HepG2 (cell line): ENCODE data around the gene POLR3K. TPM values are rescaled to one million over a fixed set of nuclear protein-coding genes. Genes with fewer than 3 reads are reported as not detected.
A peak's percentile ranks its signal among the peaks of the same experiment; 100 is the strongest.

Experiments
- HOXD1 ChIP-seq: sonication (generic); formaldehyde crosslinking; IDR thresholded peaks from 2 replicates; pipeline ENCODE4 v1.5.0; 2020; ENCODE audit warnings: missing genetic modification reagents
- KAT8 ChIP-seq: IDR thresholded peaks from 2 replicates; pipeline ENCODE4 v1.6.1; 2016; ENCODE audit warnings: missing genetic modification reagents, missing compliant biosample characterization
- LRRFIP1 ChIP-seq: sonication (generic); formaldehyde crosslinking; conservative IDR thresholded peaks from 2 replicates; pipeline ENCODE4 v1.4.0; 2020; ENCODE audit warnings: missing genetic modification reagents
- MAZ ChIP-seq, 2 experiments: sonication (generic) in 1 of 2; formaldehyde crosslinking in 1 of 2; IDR thresholded peaks; 2 replicates each; pipeline versions ENCODE4 v1.5.0 to v1.6.1; 2012 to 2020; ENCODE audit warnings: low read depth in 2 of 2, mild to moderate bottlenecking in 2 of 2, borderline replicate concordance in 1 of 2, improper control_type of control experiment in 1 of 2, low read length in 1 of 2, missing genetic modification reagents in 1 of 2, moderate library complexity in 1 of 2
- PHF20 ChIP-seq: sonication (generic); formaldehyde crosslinking; IDR thresholded peaks from 2 replicates; pipeline ENCODE4 v1.5.0; 2020; ENCODE audit warnings: mild to moderate bottlenecking, missing genetic modification reagents
- SIN3B ChIP-seq: fragments of 150-350 bp; IDR thresholded peaks from 2 replicates; pipeline ENCODE4 v1.6.1; 2014; ENCODE audit warnings: low read length
- SIX4 ChIP-seq: sonication (generic); formaldehyde crosslinking; IDR thresholded peaks from 2 replicates; pipeline ENCODE4 v1.4.0; 2020; ENCODE audit warnings: missing genetic modification reagents
- STAT6 ChIP-seq: sonication (generic); formaldehyde crosslinking; IDR thresholded peaks from 2 replicates; pipeline ENCODE4 v1.4.0; 2020; ENCODE audit warnings: missing genetic modification reagents, mild to moderate bottlenecking, borderline replicate concordance
- TARDBP ChIP-seq: sonication (generic); formaldehyde crosslinking; IDR thresholded peaks from 2 replicates; pipeline ENCODE4 v1.8.0; 2022; ENCODE audit warnings: mild to moderate bottlenecking, missing genetic modification reagents
- ZBTB2 ChIP-seq: sonication (generic); formaldehyde crosslinking; IDR thresholded peaks from 2 replicates; pipeline ENCODE4 v1.8.0; 2022; ENCODE audit warnings: low read depth, missing genetic modification reagents
- ZNF207 ChIP-seq: fragments of 450-650 bp; IDR thresholded peaks from 2 replicates; pipeline ENCODE4 v1.6.1; 2016; ENCODE audit warnings: antibody characterized with exemption, borderline replicate concordance
- ZNF225 ChIP-seq: sonication (generic); formaldehyde crosslinking; IDR thresholded peaks from 2 replicates; pipeline ENCODE4 v1.4.0; 2020; ENCODE audit warnings: mild to moderate bottlenecking, missing genetic modification reagents
- ZNF235 ChIP-seq: sonication (generic); formaldehyde crosslinking; IDR thresholded peaks from 2 replicates; pipeline ENCODE4 v1.8.1; 2023; ENCODE audit warnings: mild to moderate bottlenecking, missing genetic modification reagents, borderline replicate concordance
- ZNF275 ChIP-seq: sonication (generic); formaldehyde crosslinking; IDR thresholded peaks from 2 replicates; pipeline ENCODE4 v1.8.0; 2022; ENCODE audit warnings: missing genetic modification reagents, mild to moderate bottlenecking, inconsistent platforms, borderline replicate concordance
- ZNF530 ChIP-seq: sonication (generic); formaldehyde crosslinking; IDR thresholded peaks from 2 replicates; pipeline ENCODE4 v1.5.0; 2020; ENCODE audit warnings: low read depth, mild to moderate bottlenecking, missing genetic modification reagents
- ZNF574 ChIP-seq: sonication (generic); formaldehyde crosslinking; IDR thresholded peaks from 2 replicates; pipeline ENCODE4 v1.4.0; 2020; ENCODE audit warnings: missing genetic modification reagents
- ZNF816 ChIP-seq: sonication (generic); formaldehyde crosslinking; IDR thresholded peaks from 2 replicates; pipeline ENCODE4 v1.8.0; 2022; ENCODE audit warnings: missing genetic modification reagents, mild to moderate bottlenecking, borderline replicate concordance
- ZSCAN29 ChIP-seq: sonication (generic); formaldehyde crosslinking; conservative IDR thresholded peaks from 2 replicates; pipeline ENCODE4 v1.4.0; 2020; ENCODE audit warnings: mild to moderate bottlenecking, missing genetic modification reagents
- ZSCAN31 ChIP-seq: sonication (generic); formaldehyde crosslinking; IDR thresholded peaks from 2 replicates; pipeline ENCODE4 v1.5.0; 2020; ENCODE audit warnings: low read depth, mild to moderate bottlenecking, missing genetic modification reagents
- polyA plus RNA-seq, 8 experiments: library from polyadenylated mRNA; depleted of rRNA in 3 of 8; stranded (reverse) in 7 of 8; unstranded in 1 of 8; fragments of >200 nt; fragmentation: Illumina TruSeq in 4 of 8; extraction: Trizol in 4 of 8; gene quantifications; 2 replicates each; pipeline versions ENCODE4 v1.2.1 to v1.2.3, GENCODE V29; 2011 to 2016; ENCODE audit warnings: low read depth in 4 of 8, missing spikeins in 1 of 8, mixed read lengths in 1 of 8; ENCODE audit not compliant: insufficient read depth in 1 of 8
- total RNA-seq, 5 experiments: library from RNA; depleted of rRNA; stranded (reverse); fragments of >200 nt; fragmentation: Illumina TruSeq; extraction: Trizol; gene quantifications; 2 replicates each; pipeline ENCODE4 v1.2.3, GENCODE V29; 2016; ENCODE audit warnings: low read depth in 1 of 5

Gene POLR3K
- total and polyA plus RNA-seq, 2 of the 13 experiments (the other 11 are each of a cell fraction or from before 2014, with no cell fraction given): 14.8 to 18.8 TPM

GRCh38 chr16:45454-45853 is 8.0 kb downstream of the POLR3K start (continued):
- TF ChIP-seq LRRFIP1 (CRISPR knock-in tag) (no peak), ZNF275 (CRISPR knock-in tag) (no peak), MAZ (IDR thresholded peaks at IDR 0.05; ENCODE audit: borderline replicate concordance, low read depth, low read length) (no peak), MAZ (CRISPR knock-in tag; IDR thresholded peaks at IDR 0.05; ENCODE audit: low read depth) (no peak), ZSCAN31 (CRISPR knock-in tag) (no peak), SIX4 (peak; percentile 68; the same call in 1 of the 2 replicates), ZNF235 (CRISPR knock-in tag) (no peak), ZNF574 (CRISPR knock-in tag) (0 out of 2 replicates have a peak, but pooled peaks have one; percentile 17), ZBTB2 (CRISPR knock-in tag) (no peak), PHF20 (CRISPR knock-in tag) (no peak), TARDBP (CRISPR knock-in tag) (no peak), ZNF530 (no peak), ZNF207 (no peak), ZNF225 (CRISPR knock-in tag) (no peak), ZNF816 (no peak; the same call in 1 of the 2 replicates), HOXD1 (CRISPR knock-in tag) (no peak), ZSCAN29 (CRISPR knock-in tag) (no peak), STAT6 (CRISPR knock-in tag) (no peak), KAT8 (CRISPR knock-in tag) (peak; percentile 45; the same call in 1 of the 2 replicates), SIN3B (no peak)
